C4-2B (cell line): ENCODE data around the gene TMEM117.

Experiments used
- ZFX ChIP-seq: fragments of 450-650 bp; IDR thresholded peaks from 2 replicates; pipeline ENCODE4 v1.6.1; 2017
- TF ChIP-seq, protein P1 (sequence below): fragments of 450-650 bp; conservative IDR thresholded peaks from 2 replicates; pipeline ENCODE4 v1.5.1; 2017; ENCODE audit warnings: mild to moderate bottlenecking

DNA sequence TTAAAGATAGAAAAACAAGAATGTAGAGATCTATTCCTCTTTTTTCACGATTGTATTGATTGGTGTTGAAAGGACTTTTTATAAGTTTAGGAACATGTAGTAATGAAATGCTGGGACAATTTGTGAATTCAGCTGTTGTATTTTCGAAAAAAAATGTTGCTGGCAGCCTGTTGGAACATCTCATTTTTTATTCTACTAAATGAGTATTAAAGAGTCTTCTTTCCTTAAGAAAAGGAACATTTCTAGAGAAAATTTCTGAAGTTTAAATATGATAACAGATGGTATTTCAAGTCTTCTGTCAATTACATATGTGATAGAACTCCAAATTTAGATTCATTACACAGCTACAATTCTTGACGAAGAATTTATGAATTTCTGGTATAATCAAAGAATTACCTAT is 189.6 kb downstream of the TMEM117 start:
- TF ChIP-seq, protein P1, sequence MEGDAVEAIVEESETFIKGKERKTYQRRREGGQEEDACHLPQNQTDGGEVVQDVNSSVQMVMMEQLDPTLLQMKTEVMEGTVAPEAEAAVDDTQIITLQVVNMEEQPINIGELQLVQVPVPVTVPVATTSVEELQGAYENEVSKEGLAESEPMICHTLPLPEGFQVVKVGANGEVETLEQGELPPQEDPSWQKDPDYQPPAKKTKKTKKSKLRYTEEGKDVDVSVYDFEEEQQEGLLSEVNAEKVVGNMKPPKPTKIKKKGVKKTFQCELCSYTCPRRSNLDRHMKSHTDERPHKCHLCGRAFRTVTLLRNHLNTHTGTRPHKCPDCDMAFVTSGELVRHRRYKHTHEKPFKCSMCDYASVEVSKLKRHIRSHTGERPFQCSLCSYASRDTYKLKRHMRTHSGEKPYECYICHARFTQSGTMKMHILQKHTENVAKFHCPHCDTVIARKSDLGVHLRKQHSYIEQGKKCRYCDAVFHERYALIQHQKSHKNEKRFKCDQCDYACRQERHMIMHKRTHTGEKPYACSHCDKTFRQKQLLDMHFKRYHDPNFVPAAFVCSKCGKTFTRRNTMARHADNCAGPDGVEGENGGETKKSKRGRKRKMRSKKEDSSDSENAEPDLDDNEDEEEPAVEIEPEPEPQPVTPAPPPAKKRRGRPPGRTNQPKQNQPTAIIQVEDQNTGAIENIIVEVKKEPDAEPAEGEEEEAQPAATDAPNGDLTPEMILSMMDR = no peak
- TF ChIP-seq ZFX = no peak
